Right lobe of liver (tissue), 6 donors: ENCODE results near the gene TMEM231. TPM values are rescaled to one million over a fixed set of nuclear protein-coding genes. Genes with fewer than 3 reads are reported as not detected.

ENCODE experiments used
- ATAC-seq, 4 donors: fragments of 200-7000 bp; cut with Tn5 transposase; one replicate each; pipeline ENCODE4 v1.9.1; 2020; ENCODE audit warnings: mild to moderate bottlenecking in 4 of 4, moderate library complexity in 4 of 4
- DNase-seq, 3 donors: peaks; one replicate each; pipeline ENCODE4 v3.0.0-alpha.2; 2020
- H3K27ac ChIP-seq, 3 donors: fragments of 200-600 bp; one replicate each; pipeline ENCODE4 v1.8.0; 2022
- H3K27me3 ChIP-seq, 2 donors: fragments of 200-600 bp; one replicate each; pipeline ENCODE4 v1.8.0; 2022
- H3K36me3 ChIP-seq, 4 donors: fragments of 200-600 bp; sonication (generic) in 1 of 4; one replicate each; pipeline versions ENCODE4 v1.5.1 to v1.8.0; 2017 to 2022; ENCODE audit warnings: control low read depth in 1 of 4
- H3K4me1 ChIP-seq, 4 donors: fragments of 200-600 bp; sonication (generic) in 1 of 4; one replicate each; pipeline versions ENCODE4 v1.5.1 to v1.8.0; 2017 to 2022; ENCODE audit warnings: control low read depth in 1 of 4
- H3K4me3 ChIP-seq, 3 donors: fragments of 200-600 bp; one replicate each; pipeline ENCODE4 v1.8.0; 2022
- H3K9me3 ChIP-seq, 4 donors: fragments of 200-600 bp; sonication (generic) in 1 of 4; one replicate each; pipeline versions ENCODE4 v1.5.1 to v1.8.0; 2017 to 2022; ENCODE audit warnings: control low read depth in 1 of 4
- CTCF ChIP-seq, 4 donors: fragments of 200-600 bp in 3 of 4; fragments of 450-650 bp in 1 of 4; IDR thresholded peaks; one replicate each; pipeline versions ENCODE4 v1.5.1 to v1.8.0; 2016 to 2022; ENCODE audit warnings: antibody characterized with exemption in 4 of 4, mild to moderate bottlenecking in 2 of 4
- POLR2A ChIP-seq: fragments of 450-650 bp; IDR thresholded peaks from one replicate; pipeline ENCODE4 v1.6.1; 2017; ENCODE audit warnings: antibody characterized with exemption, mild to moderate bottlenecking
- WGBS: methylation state at CpG from one replicate; pipeline ENCODE4 v1.1.6; 2018; ENCODE audit warnings: low coverage, low lambda C conversion rate; ENCODE audit not compliant: insufficient coverage; ENCODE audit errors: missing lambda C conversion rate; 5-methylcytosine and 5-hydroxymethylcytosine counted together
- intact Hi-C, 2 donors: fragments of 100-400 bp; cut with DNase I; formaldehyde crosslinking; loops; one replicate each; pipeline versions ENCODE4 v1.11.2 to v1.14.1; 2022
- total RNA-seq, 6 experiments: library from RNA; depleted of rRNA in 2 of 6; stranded (reverse); fragments of >200 nt in 2 of 6; fragmentation: NEBNext Ultra II Directional in 3 of 6; extraction: Animal tissue kit (Norgen Biotek cat#: 25700) in 3 of 6; gene quantifications; one replicate each; pipeline versions ENCODE4 v1.1.0 to v1.2.4, GENCODE V29; 2016 to 2023
- donor health status: DM: no; HTN: yes; CAD: no.
- donor health status: DM: no; HTN: no; CAD: no.
- donor health status: DM: no; HTN: no; CAD: no.
- donor health status: DM: no; HTN: yes; CAD: no.
- donor health status: DM: no; HTN: yes; CAD: no.

TMEM231 gene
- total RNA-seq, 6 experiments from 2014 or later: 0.98 to 2.1 (median 1.7) TPM

- TF ChIP-seq CTCF (IDR thresholded peaks at IDR 0.05): no peak
- no peak for TF ChIP-seq POLR2A
- Histone ChIP-seq H3K9me3 (no peaks in the 10 kb centered on the region), H3K27ac (no peak overlapping the region), H3K4me1 (no peaks in the 10 kb centered on the region), H3K27me3 (no peaks in the 10 kb centered on the region), H3K36me3 (no peaks in the 10 kb centered on the region), H3K4me3 (no peak overlapping the region)
- ATAC-seq: no peak
- WGBS: no CpG with 5 or more reads among the region's 5 CpGs
- DNase-seq: no peak
- intact Hi-C loops: no loop called here
Observed at GRCh38 chr16:75494184-75494583, 61.9 kb downstream of the TMEM231 start.

GRCh38 chr16:75491876-75492275 is 64.2 kb downstream of the TMEM231 start:
- Histone ChIP-seq H3K27me3 (no peaks in the 10 kb centered on the region), H3K4me1 (no peaks in the 10 kb centered on the region), H3K4me3 (no peak overlapping the region), H3K36me3 (no peaks in the 10 kb centered on the region), H3K27ac (no peak overlapping the region), H3K9me3 (no peaks in the 10 kb centered on the region)
- TF ChIP-seq POLR2A: no peak
- TF ChIP-seq CTCF (IDR thresholded peaks at IDR 0.05): no peak
- no peak for DNase-seq
- no peak for ATAC-seq
- no CpG with 5 or more reads among the region's 1 CpG for WGBS
- intact Hi-C loops: no loop called here

GRCh38 chr16:75488322-75488721 is 67.7 kb downstream of the TMEM231 start:
- Histone ChIP-seq H3K36me3 (no peaks in the 10 kb centered on the region), H3K4me3 (no peak overlapping the region), H3K27me3 (no peaks in the 10 kb centered on the region), H3K4me1 (no peaks in the 10 kb centered on the region), H3K27ac (no peak overlapping the region), H3K9me3 (no peaks in the 10 kb centered on the region)
- WGBS: 95% methylated on average over 2 of the region's 2 CpGs
- TF ChIP-seq POLR2A (no peak), CTCF (IDR thresholded peaks at IDR 0.05) (no peak)
- intact Hi-C loops: loop anchor here in 1 of 2 donors (10.0 kb wide), 1 partner anchor 46 kb away; the partner anchor contains the start of gene CHST5
- no peak for DNase-seq
- ATAC-seq: no peak

Other genes with a start within 250 kb of the TMEM231 start
- 10 to 100 TPM; 23.9 to 43.3 (median 36.0) TPM for gene CFDP1, start 122.7 kb downstream of the TMEM231 start, total RNA-seq
- 10 to 100 TPM in 5 of 6 experiments, 1 to 10 TPM in 1; 9.4 to 15.5 (median 12.8) TPM for gene TMEM170A, start 91.6 kb downstream of the TMEM231 start, total RNA-seq
- under 1 TPM in 1 of 6 experiments, not detected in 5; 0.02 TPM for gene CHST6, start 60.8 kb downstream of the TMEM231 start, total RNA-seq
- gene CHST5, start 20.1 kb downstream of the TMEM231 start, total RNA-seq: not detected
- 10 to 100 TPM; 33.4 to 46.5 (median 42.4) TPM for gene GABARAPL2, start 10.1 kb upstream of the TMEM231 start, total RNA-seq
- gene ADAT1, start 67.0 kb upstream of the TMEM231 start, total RNA-seq: 10 to 100 TPM; 17.7 to 29.7 (median 20.7) TPM
- gene KARS1, start 91.4 kb upstream of the TMEM231 start, total RNA-seq: 10 to 100 TPM; 40.0 to 85.0 (median 53.8) TPM
- 10 to 100 TPM; 16.0 to 25.1 (median 23.2) TPM for gene TERF2IP, start 91.5 kb upstream of the TMEM231 start, total RNA-seq
- not detected for gene CPHXL2, start 120.8 kb upstream of the TMEM231 start, total RNA-seq
- gene DUXB, start 145.2 kb upstream of the TMEM231 start, total RNA-seq: not detected
- gene CPHXL, start 170.2 kb upstream of the TMEM231 start, total RNA-seq: not detected